Neural cell (in vitro differentiated cells): ENCODE measurements around the gene CASTOR1. TPM values are rescaled to one million over a fixed set of nuclear protein-coding genes. Genes with fewer than 3 reads are reported as not detected.
A peak's percentile ranks its signal among the peaks of the same experiment; 100 is the strongest.

Source experiments
- H2AFZ ChIP-seq: fragments of 200-600, 300-800 bp; sonication (generic), shearing (Covaris generic); 2 replicates; pipeline ENCODE4 v1.6.0; 2014; ENCODE audit warnings: low read depth, mild to moderate bottlenecking, antibody characterized with exemption, low read length, moderate library complexity
- H3F3A ChIP-seq: fragments of 200-600 bp; shearing (Covaris generic); 2 replicates; pipeline ENCODE4 v1.6.1; 2016; ENCODE audit warnings: mild to moderate bottlenecking, moderate library complexity, mixed read lengths, antibody characterized with exemption, low read length; ENCODE audit not compliant: insufficient read depth, poor library complexity, severe bottlenecking
- H3K27ac ChIP-seq: fragments of 200-600, 300-800 bp; sonication (generic), shearing (Covaris generic); 2 replicates; pipeline ENCODE4 v1.5.1; 2014; ENCODE audit warnings: mild to moderate bottlenecking, low read length, moderate library complexity
- H3K27me3 ChIP-seq: fragments of 300-800, 200-600 bp; sonication (generic), shearing (Covaris generic); 2 replicates; pipeline ENCODE4 v1.6.0; 2014; ENCODE audit warnings: mild to moderate bottlenecking, low read depth, low read length, moderate library complexity; ENCODE audit not compliant: insufficient read depth
- H3K36me3 ChIP-seq: fragments of 300-800, 200-600 bp; sonication (generic), shearing (Covaris generic); 2 replicates; pipeline ENCODE4 v1.5.1; 2014; ENCODE audit warnings: mild to moderate bottlenecking, antibody characterized with exemption, low read length, moderate library complexity; ENCODE audit not compliant: insufficient read depth
- H3K4me2 ChIP-seq: fragments of 300-800, 200-600 bp; sonication (generic), shearing (Covaris generic); 2 replicates; pipeline ENCODE4 v1.6.0; 2014; ENCODE audit warnings: mild to moderate bottlenecking, low read length
- H3K4me3 ChIP-seq: fragments of 300-800, 200-600 bp; sonication (generic), shearing (Covaris generic); 2 replicates; pipeline ENCODE4 v1.5.1; 2014; ENCODE audit warnings: mild to moderate bottlenecking, low read length, moderate library complexity
- H3K79me2 ChIP-seq: fragments of 200-600 bp; shearing (Covaris generic); replicated peaks from 2 replicates; pipeline ENCODE4 v1.6.0; 2014; ENCODE audit warnings: mild to moderate bottlenecking, low read length, moderate library complexity; ENCODE audit not compliant: insufficient read depth
- H3K9ac ChIP-seq: fragments of 300-800, 200-600 bp; sonication (generic), shearing (Covaris generic); 2 replicates; pipeline ENCODE4 v1.6.1; 2016; ENCODE audit warnings: mild to moderate bottlenecking, low read length, mixed read lengths
- H3K9me2 ChIP-seq: fragments of 200-600 bp; shearing (Covaris generic); 2 replicates; pipeline ENCODE4 v1.6.1; 2016; ENCODE audit warnings: mild to moderate bottlenecking, low read length, mixed read lengths; ENCODE audit not compliant: insufficient read depth
- H3K9me3 ChIP-seq: fragments of 200-600, 300-800 bp; sonication (generic), shearing (Covaris generic); 2 replicates; pipeline ENCODE4 v1.6.1; 2016; ENCODE audit warnings: mild to moderate bottlenecking, mixed run types, low read length, moderate library complexity, mixed read lengths
- H4K20me1 ChIP-seq: fragments of 200-600 bp; shearing (Covaris generic); 2 replicates; pipeline ENCODE4 v1.6.1; 2016; ENCODE audit warnings: mild to moderate bottlenecking, mixed run types; ENCODE audit not compliant: insufficient read depth
- CTCF ChIP-seq: fragments of 450-650 bp; IDR thresholded peaks from 2 replicates; pipeline ENCODE4 v1.5.1; 2014; ENCODE audit warnings: antibody characterized with exemption, mild to moderate bottlenecking, moderate library complexity; ENCODE audit not compliant: poor library complexity, severe bottlenecking
- EP300 ChIP-seq: fragments of 450-650 bp; conservative IDR thresholded peaks from 2 replicates; pipeline ENCODE4 v1.6.1; 2014; ENCODE audit warnings: antibody characterized with exemption, mild to moderate bottlenecking, moderate library complexity; ENCODE audit not compliant: poor library complexity, severe bottlenecking
- EZH2 ChIP-seq: fragments of 200-600, 300-800 bp; shearing (Covaris generic), sonication (generic); IDR thresholded peaks from 2 replicates; pipeline ENCODE4 v1.6.1; 2014; ENCODE audit warnings: antibody characterized with exemption, low read length, borderline replicate concordance, mild to moderate bottlenecking; ENCODE audit not compliant: insufficient read depth, poor library complexity, severe bottlenecking
- MXI1 ChIP-seq: fragments of 450-650 bp; conservative IDR thresholded peaks from 2 replicates; pipeline ENCODE4 v1.6.1; 2014; ENCODE audit warnings: antibody characterized with exemption, mild to moderate bottlenecking; ENCODE audit not compliant: poor library complexity, severe bottlenecking
- POLR2AphosphoS5 ChIP-seq: IDR thresholded peaks from 2 replicates; pipeline ENCODE4 v1.6.1; 2012
- RAD21 ChIP-seq: fragments of 450-650 bp; conservative IDR thresholded peaks from 2 replicates; pipeline ENCODE4 v1.6.1; 2014; ENCODE audit warnings: antibody characterized with exemption, mild to moderate bottlenecking, moderate library complexity
- REST ChIP-seq: IDR thresholded peaks from 2 replicates; pipeline ENCODE4 v1.6.1; 2012; ENCODE audit warnings: borderline replicate concordance
- SMC3 ChIP-seq: fragments of 450-650 bp; conservative IDR thresholded peaks from 2 replicates; pipeline ENCODE4 v1.6.1; 2014; ENCODE audit warnings: antibody characterized with exemption, mild to moderate bottlenecking, moderate library complexity; ENCODE audit not compliant: poor library complexity
- TAF1 ChIP-seq: IDR thresholded peaks from 2 replicates; pipeline ENCODE4 v1.6.1; 2012; ENCODE audit warnings: low read depth
- polyA plus RNA-seq: library from polyadenylated mRNA; depleted of rRNA; stranded (reverse); fragments of >200 nt; gene quantifications from 2 replicates; pipeline ENCODE4 v1.2.3, GENCODE V29; 2014

Gene CASTOR1
- polyA plus RNA-seq, 1 donor from 2014 or later: 2.2 TPM

- H3K9ac ChIP-seq: no peak overlapping the region
- H3K79me2 ChIP-seq: no peaks in the 10 kb centered on the region
- H3K4me2 ChIP-seq: no peak overlapping the region
- H3F3A ChIP-seq: no peaks in the 10 kb centered on the region
- no peaks in the 10 kb centered on the region for H4K20me1 ChIP-seq
- peak overlapping the region; percentile 92 for H3K4me3 ChIP-seq
- H3K27ac ChIP-seq: no peak overlapping the region
- H3K9me3 ChIP-seq: no peaks in the 10 kb centered on the region
- H3K27me3 ChIP-seq: no peaks in the 10 kb centered on the region
- TF ChIP-seq EP300 (no peak), MXI1 (no peak), TAF1 (no peak), CTCF (no peak), EZH2 (no peak), SMC3 (no peak), POLR2AphosphoS5 (no peak), RAD21 (no peak), REST (no peak)
- no peak overlapping the region for H2AFZ ChIP-seq
- H3K9me2 ChIP-seq: no peaks in the 10 kb centered on the region
- H3K36me3 ChIP-seq: no peaks in the 10 kb centered on the region
Observed at GRCh38 chr22:30325065-30325720, 35.9 kb upstream of the CASTOR1 start.

- Histone ChIP-seq H3K36me3 (no peaks in the 10 kb centered on the region), H3K9me2 (no peaks in the 10 kb centered on the region), H4K20me1 (no peaks in the 10 kb centered on the region), H3K9me3 (no peaks in the 10 kb centered on the region), H3K4me2 (no peak overlapping the region), H3K27me3 (no peaks in the 10 kb centered on the region), H3F3A (no peaks in the 10 kb centered on the region), H3K79me2 (no peaks in the 10 kb centered on the region), H3K27ac (no peak overlapping the region), H3K4me3 (no peak overlapping the region), H3K9ac (no peak overlapping the region), H2AFZ (no peak overlapping the region)
- TF ChIP-seq CTCF (no peak), EZH2 (no peak), MXI1 (no peak), POLR2AphosphoS5 (no peak), REST (no peak)
Observed at GRCh38 chr22:30324014-30324730, 34.9 kb upstream of the CASTOR1 start.
